Stimulated activated CD8-positive, alpha-beta memory T cell treated with anti-CD3 and anti-CD28 coated beads, Interleukin-2, amount 100 ng/mL, for 48 hours (primary cell): ENCODE data around the gene KATNB1.
A peak's percentile ranks its signal among the peaks of the same experiment; 100 is the strongest.

Experiments used
- DNase-seq, 2 donors: peaks; one replicate each; pipeline ENCODE4 v3.0.0-alpha.2; 2020; ENCODE audit warnings: low read depth in 2 of 2

Gene KATNB1

GRCh38 chr16:57735755-57736418 lies at the start of gene KATNB1:
Gene KATNB1 (plus strand): TSS chr16:57735770. CDS start chr16:57737244, 1,474 bp downstream.
- no peak for DNase-seq

GRCh38 chr16:57686577-57686976 lies 49.0 kb upstream of the KATNB1 start:
- no peak for DNase-seq

- no peak for DNase-seq
Measured at GRCh38 chr16:57687363-57687929, 48.1 kb upstream of the KATNB1 start.

- DNase-seq = no peak
Measured at GRCh38 chr16:57688487-57688986, 47.0 kb upstream of the KATNB1 start.

GRCh38 chr16:57688987-57689761 lies 46.4 kb upstream of the KATNB1 start:
- no peak for DNase-seq

DNA sequence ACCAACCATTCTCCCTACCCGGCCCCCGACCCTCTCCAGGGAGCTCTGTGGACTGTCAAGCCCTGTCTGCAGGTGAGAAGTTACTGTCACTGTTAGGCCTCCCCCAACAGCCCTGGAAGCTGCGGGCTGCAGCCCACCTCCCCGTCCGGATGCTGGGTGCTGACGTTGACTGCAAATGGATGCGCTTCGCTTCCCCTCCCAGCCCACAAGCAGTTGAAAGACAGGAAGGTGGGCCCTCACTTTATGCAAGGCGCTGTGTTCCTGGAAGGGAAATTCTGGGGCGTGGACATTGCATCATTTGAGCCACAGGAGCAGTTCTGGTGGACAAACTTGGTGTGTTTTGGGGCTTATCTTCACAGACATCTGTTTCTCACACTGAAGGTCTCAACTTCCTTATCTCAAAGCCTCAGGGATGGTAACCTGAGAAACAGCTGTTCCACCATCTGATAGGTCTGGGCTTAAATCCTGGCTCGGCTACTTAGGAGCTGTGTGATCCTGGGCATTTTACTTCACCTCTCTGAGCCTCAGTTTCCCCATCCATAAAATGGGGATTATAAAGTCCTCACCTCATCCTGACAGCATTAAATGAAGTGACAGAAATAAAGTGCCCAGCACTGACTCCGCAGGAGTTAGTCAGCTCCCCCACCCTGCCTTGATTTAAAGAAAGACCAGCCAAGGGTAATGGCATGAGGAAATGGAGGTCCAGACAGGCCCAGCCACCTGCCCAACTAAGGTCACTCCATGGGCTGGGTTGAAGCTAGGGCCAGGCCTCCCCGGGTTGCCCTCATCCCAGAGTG lies 45.6 kb upstream of the KATNB1 start:
- peak; percentile 8 to 22 for DNase-seq

- DNase-seq = no peak
Measured at GRCh38 chr16:57690782-57691471, 44.6 kb upstream of the KATNB1 start.

GRCh38 chr16:57692636-57693035 lies 42.9 kb upstream of the KATNB1 start:
- DNase-seq = no peak

GRCh38 chr16:57693550-57693949 lies 42.0 kb upstream of the KATNB1 start:
- no peak for DNase-seq

DNA sequence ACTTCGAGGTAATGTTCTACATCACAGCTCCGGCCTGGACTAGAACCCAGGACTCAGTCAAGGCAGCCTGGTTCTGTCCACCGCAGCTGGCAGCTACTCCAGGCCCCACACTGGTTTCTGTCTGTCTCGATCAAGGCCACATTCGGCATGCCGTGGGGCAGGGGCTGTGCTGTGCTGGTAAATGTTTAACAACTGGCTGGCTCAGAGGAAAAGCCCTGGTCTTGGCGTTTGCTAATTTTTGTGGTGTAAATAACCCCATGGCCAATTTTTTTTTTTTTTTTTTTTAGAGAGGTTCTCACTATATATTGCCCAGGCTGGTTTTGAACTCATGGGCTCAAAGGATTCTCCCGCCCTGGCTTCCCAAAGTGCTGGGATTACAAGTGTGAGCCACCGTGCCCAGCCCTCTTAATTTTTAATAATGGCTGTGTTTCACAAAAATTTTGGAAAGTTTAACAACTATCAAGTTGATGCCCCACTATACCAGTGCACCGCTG lies 41.3 kb upstream of the KATNB1 start:
- DNase-seq = no peak

GRCh38 chr16:57694725-57695679 lies 40.6 kb upstream of the KATNB1 start, which contains the start of gene DRC7:
Gene DRC7 (plus strand): TSS chr16:57694806. CDS start chr16:57697950, 3,144 bp downstream.
- peak in 1 of 2 donors; percentile 10 for DNase-seq

GRCh38 chr16:57695680-57696069 lies 39.9 kb upstream of the KATNB1 start:
- DNase-seq = no peak

DNA sequence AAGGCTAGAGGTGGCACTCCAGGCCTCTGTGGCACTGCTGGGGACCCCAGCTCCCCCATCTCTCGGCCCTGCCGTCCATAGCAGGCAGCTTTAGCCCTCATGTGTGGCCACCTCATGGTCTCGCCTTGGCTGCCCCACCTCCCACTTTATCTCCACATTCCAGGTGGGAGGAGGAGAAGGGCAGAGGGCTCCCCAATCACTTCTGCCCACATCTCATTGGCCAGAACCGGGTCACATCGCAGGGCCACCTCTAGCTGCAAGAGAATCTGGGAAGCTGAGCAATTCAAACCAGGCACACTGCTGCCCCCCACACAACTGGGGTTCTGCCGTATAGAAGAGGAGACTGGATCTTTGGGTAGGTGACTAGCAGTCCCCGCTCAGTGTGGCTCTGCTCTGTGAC lies 39.3 kb upstream of the KATNB1 start:
- DNase-seq = no peak

DNA sequence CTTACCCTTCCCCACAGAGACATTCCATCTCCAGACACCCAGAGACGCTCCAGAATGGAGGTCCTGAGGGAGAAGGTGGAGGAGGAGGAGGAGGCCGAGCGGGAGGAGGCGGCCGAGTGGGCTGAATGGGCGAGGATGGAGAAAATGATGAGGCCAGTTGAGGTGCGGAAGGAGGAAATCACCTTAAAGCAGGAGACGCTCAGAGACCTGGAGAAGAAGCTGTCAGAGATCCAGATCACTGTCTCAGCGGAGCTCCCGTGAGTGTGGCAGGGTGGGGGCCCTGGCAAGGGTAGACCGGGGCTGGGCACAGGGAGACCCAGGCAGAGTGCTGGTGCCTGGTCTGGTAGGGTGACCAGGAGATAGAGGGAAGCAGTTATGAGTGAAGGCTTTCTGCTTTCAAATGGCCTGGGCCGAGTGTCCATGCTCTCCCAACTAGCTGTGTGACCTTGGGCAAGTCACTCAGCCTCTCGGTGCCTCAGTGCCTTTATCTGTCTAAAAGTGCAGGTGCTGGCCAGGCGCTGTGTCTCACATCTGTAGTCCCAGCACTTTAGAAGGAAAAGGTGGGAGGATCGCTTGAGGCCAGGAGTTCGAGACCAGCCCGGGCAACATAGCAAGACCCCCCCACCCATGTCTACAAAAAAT lies 37.6 kb upstream of the KATNB1 start:
- DNase-seq = no peak

DNA sequence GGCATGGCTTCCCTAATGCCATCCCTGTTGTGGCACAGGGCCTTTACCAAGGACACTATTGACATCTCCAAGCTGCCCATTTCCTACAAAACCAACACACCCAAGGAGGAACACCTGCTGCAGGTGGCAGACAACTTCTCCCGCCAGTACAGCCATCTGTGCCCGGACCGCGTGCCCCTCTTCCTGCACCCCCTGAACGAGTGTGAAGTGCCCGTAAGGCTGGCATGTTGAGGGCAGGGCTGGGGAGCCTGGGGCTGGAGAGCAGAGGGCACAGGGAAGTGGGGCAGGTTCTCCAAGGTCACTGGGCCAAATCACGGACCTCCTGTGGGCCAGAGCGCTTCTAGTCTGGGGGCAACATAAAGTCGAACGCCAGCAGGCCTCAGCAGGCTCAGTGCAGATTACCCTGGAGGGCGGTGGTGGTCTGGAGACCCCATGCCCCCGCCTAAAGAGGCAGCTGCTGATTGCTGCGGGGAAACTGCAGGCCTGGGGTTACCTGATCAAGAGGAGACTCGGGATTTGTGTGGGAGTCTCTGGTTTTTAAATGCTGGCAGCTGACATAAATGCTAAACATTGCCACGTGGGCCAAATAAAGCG lies 36.7 kb upstream of the KATNB1 start:
- no peak for DNase-seq

- no peak for DNase-seq
Measured at GRCh38 chr16:57699481-57699880, 36.1 kb upstream of the KATNB1 start.

- DNase-seq = no peak
Measured at GRCh38 chr16:57699899-57700298, 35.7 kb upstream of the KATNB1 start.

DNA sequence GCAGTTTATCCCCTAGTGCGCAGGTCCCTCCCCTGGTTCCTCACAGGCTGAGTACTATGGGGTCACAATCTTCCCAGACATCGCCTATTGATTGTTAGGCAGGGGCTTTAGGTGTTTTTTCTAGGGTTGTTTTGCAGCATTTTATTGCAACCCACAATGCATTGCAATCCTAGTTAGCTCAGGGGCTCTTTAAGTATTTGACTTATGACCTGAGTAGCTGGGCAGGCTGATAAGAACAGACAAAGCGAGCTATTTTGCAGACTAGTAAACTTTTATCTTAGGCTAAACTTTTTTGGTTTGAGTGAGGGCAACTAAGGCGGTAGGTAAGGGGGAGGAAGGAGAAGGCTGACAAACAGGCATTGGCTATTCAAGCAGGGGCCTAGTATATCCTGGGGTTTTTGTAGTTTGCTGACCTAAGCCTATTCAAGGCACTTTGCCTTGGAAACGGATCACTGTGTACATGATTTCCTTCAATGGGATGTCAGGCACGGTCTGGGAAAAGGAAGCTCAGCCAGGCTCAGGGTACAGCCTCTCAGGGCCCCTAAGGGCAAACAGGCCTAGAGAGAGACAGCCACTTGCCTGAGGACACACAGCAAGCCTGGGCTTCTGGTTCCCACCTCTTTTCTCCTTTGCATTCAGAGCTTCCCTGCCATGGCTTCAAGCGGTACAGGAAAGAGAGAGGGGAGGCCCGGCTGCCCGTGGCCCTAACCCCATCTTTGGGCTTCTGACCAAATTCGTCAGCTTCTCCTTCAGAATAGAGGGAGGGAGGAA lies 34.6 kb upstream of the KATNB1 start:
- no peak for DNase-seq
